LNCAP (cell line): Measurements from ENCODE around the gene TTLL8.

Experiments
- TF ChIP-seq, protein P1 (sequence below): fragments of 450-650 bp; IDR thresholded peaks from 2 replicates; pipeline ENCODE4 v1.5.1; 2017; ENCODE audit warnings: mild to moderate bottlenecking

The TTLL8 gene

DNA sequence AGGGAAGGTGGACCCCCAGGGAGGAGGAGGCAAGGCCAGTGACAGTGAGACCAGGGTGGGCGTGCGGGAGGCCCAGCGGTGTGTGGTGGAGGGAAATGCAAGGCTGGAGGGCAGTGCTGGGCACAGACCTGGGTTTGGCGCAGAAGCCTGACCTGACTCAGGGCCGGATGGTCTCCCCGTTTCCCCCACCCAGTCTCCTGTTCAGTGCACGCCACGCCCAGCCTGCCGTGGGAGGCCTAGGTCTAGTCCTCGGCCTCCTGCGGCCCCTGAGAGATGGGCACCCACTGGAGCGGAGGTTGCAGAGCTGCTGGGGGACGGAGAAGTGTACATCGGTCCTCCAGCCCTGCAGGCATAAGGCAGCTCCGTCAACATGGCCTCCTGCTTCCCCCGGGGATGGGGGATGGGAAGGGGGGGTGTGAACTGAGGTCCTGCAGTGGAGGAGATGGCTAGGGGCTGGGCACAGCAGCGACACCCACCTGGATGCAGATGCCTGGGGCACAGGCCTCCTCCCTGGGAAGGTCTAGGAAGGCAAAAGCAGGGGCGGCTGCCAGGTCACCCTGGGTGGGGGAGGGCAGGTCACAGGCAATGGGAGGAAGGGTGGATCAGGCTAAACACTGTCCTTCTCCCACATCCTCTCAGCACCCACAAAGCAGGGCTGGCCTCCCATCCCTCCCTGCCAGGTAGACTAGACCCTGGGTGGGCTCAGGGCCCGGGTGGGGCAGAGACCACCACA, 61.4 kb downstream of the TTLL8 start:
- TF ChIP-seq, protein P1, sequence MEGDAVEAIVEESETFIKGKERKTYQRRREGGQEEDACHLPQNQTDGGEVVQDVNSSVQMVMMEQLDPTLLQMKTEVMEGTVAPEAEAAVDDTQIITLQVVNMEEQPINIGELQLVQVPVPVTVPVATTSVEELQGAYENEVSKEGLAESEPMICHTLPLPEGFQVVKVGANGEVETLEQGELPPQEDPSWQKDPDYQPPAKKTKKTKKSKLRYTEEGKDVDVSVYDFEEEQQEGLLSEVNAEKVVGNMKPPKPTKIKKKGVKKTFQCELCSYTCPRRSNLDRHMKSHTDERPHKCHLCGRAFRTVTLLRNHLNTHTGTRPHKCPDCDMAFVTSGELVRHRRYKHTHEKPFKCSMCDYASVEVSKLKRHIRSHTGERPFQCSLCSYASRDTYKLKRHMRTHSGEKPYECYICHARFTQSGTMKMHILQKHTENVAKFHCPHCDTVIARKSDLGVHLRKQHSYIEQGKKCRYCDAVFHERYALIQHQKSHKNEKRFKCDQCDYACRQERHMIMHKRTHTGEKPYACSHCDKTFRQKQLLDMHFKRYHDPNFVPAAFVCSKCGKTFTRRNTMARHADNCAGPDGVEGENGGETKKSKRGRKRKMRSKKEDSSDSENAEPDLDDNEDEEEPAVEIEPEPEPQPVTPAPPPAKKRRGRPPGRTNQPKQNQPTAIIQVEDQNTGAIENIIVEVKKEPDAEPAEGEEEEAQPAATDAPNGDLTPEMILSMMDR: no peak

DNA sequence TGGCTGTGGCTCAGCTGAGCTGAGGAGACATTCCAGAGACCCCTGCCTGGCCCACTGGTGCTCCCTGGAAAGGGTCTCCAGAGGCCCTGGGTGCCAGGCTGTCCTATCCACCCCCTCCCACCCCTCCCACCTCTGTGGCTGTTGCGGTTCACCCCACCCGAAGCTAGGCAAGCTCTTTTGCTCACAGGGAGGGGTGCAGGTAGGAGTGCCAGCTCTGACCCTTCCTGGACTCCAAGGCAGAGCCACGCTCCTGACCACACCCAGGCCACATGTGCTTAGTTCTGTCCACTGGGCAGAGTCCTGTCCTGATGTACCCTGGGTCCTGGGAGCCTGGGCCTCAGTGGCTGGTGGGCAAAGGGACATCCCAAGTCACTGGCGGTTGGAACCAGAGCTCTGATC, 62.0 kb downstream of the TTLL8 start:
- TF ChIP-seq, protein P1: no peak

DNA sequence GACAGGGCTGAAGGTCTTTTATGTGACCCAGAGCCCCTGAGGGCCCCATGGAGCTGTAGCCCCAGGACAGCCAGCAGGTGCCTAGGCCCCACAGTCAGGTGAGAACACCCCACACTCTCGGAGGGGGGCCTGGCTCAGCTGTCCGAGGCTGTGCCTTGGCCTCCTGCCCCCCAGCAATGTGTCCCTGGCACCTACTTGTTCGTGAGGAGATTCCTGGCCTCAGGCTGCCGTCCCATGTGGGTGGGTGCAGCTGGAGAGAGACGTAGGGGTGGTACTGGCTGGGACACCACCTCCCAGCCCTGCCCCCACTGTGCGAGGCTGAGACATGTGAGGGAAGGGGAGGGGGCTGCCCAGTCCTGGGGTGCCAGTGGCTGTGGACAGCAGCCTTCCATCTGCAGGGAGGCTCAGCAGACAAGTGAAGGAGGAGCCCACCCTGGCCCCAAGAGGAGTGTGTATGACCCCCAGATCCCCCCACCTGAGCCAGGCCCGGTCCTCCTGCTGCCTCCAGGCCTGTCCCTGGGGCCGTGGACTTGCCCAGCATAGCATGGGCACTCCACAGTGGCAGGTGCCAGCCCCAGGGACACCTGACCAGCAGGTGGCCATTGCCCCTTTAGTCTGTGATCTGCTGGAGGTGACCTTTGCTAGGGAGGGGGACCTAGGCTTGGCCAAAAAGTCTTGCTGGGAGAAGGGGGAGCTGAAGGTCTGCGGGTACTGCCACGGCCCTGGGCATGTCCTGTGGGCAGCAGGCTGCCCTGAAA, 62.6 kb downstream of the TTLL8 start:
- TF ChIP-seq, protein P1: no peak

DNA sequence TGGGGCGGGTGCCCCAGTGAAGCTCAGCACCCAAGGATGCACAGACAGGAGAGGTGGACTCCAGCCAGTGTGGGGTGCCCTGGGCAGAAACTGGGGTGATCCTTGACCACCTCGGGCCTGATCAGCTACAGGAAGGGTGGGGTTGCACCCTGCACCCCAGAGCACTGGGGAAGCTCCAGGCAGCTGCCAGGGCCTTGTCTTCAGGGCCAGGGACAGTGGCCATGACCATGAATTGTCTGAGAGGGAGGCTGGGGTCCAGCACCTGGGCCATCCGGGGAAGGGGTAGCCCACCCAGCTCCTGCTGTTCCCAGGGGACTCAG, 63.1 kb downstream of the TTLL8 start:
- TF ChIP-seq, protein P1: no peak

DNA sequence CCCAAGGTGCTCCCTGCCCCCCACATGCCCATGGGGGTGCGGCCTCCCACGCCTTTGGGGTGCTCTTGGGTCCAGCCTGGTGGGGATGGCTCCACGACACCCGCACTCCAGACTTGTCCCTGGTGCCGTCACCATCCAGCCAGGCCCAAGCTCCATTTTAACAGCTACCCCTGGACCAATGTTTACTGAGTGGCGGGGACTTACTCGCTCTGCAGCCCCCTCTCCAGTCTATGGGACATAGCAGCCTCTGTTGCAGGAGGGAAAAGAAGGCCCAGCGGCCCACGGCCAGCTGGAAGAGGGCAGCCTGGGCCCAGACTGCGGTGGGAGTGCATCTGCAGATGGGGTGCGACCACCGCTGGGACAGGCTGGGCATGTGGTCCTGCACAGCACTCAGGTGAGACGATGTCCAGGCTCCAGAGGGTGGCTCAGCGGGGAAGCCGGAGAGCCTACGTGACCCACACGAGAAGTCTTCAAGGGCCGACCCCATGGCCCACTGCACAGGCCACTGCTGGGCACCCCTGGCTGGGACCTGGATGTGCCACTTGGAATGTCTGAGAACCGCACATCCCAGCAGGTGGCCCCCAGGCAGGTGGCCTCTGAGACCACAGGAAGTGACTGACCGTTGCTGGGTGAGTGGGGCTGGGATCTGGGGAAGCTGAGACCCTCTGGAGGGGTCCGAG, 63.6 kb downstream of the TTLL8 start:
- TF ChIP-seq, protein P1: no peak

DNA sequence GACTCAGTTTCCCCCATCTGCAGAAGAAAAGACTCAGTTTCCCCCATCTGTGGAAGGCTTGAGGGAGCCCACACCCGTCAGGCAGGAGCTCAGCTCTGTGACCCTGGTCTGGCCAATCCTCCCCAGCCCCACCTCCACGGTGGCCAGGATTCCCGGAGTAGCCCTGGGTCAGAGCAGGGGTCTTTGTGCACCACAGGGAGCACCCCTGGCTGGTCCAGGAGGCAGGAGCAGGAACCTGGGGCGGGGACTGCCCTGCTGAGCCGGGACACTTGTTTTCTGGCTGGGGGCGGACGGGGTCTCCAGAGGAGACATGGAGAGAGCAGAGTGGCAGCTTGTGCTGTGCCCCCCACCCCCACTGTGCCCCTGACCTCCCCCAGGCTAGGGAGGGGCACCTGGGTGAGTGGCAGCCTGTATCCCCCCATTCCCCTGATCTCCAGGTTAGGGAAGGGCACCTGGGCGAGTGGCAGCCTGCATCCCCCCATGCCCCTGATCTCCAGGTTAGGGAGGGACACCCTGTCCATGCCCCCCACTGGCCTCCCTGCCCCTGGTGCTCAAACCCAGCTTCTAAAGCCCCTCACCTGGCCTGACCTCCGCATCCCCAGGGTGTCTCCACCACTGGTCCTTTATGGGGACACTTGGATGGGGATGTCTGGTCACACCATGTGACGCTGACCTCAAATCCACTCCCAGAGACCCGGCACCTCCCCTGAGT, 64.3 kb downstream of the TTLL8 start:
- TF ChIP-seq, protein P1: no peak

DNA sequence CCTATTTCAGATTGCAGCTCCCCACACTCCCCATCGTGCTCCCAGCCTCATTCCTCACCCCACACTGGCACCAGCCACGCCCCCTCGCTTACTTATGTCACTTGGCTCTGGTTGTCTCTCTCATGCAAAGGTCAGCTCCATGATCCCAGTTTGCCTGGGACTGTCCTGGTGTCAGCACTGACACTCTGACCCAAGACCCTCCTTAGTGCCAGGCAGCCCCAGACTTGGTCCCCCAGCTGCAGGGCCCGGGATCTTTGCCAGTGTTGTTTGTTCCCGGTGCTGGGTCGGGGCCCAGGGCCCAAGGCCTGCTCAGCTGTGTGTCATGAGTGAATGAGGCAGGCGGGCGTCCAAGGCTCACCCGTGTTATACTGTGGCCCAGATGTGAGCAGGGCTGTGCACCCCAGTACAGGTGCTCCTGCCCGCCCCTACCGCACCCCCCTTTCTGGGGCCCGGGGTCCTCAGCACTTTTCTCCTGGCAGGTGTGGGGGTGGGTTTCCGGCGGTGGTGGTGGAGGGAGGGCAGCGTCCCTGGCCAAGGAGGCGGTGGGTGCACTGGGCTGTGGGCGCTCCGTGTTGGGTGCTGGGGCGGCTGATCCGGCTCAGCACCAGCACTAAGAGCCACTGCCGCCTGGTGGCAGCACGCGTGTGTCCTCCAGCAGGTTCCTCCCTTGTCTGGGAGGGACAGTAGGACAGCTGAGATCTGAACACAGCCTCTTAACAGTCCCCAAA, 65.0 kb downstream of the TTLL8 start:
- TF ChIP-seq, protein P1: peak; percentile 79
